NOMO-1 treated with DMSO at 0.1 percent for 48 hours (cell line): ENCODE results near the gene KCNQ1.

Experiments
- DNase-seq: peaks from one replicate; lab custom pipeline; 2025; ENCODE audit not compliant: unreplicated experiment; lab: John Stamatoyannopoulos, UW

KCNQ1 gene

GRCh38 chr11:2799881-2800654, 355.3 kb downstream of the KCNQ1 start:
- no peak for DNase-seq

- no peak for DNase-seq
Observed at GRCh38 chr11:2800655-2801531, 356.1 kb downstream of the KCNQ1 start.

- no peak for DNase-seq
Observed at GRCh38 chr11:2801711-2802388, 357.0 kb downstream of the KCNQ1 start.

GRCh38 chr11:2802389-2803185, 357.8 kb downstream of the KCNQ1 start:
- DNase-seq, result no peak

GRCh38 chr11:2803186-2804091, 358.6 kb downstream of the KCNQ1 start:
- DNase-seq, result no peak

GRCh38 chr11:2804189-2804588, 359.4 kb downstream of the KCNQ1 start:
- DNase-seq, result no peak

- DNase-seq, result no peak
Observed at GRCh38 chr11:2804701-2805387, 360.0 kb downstream of the KCNQ1 start.

GRCh38 chr11:2805388-2806056, 360.7 kb downstream of the KCNQ1 start:
- DNase-seq, result no peak

- DNase-seq, result no peak
Observed at GRCh38 chr11:2806351-2807024, 361.7 kb downstream of the KCNQ1 start.

GRCh38 chr11:2807025-2807681, 362.3 kb downstream of the KCNQ1 start:
- no peak for DNase-seq

- no peak for DNase-seq
Observed at GRCh38 chr11:2807801-2808241, 363.0 kb downstream of the KCNQ1 start.

GRCh38 chr11:2808850-2809846, 364.3 kb downstream of the KCNQ1 start:
- no peak for DNase-seq

- no peak for DNase-seq
Observed at GRCh38 chr11:2809854-2810253, 365.0 kb downstream of the KCNQ1 start.

GRCh38 chr11:2810411-2811205, 365.8 kb downstream of the KCNQ1 start:
- no peak for DNase-seq
